Fibroblast of skin of right biceps (primary cell): ENCODE results near the gene BCKDHB.
A peak's percentile ranks its signal among the peaks of the same experiment; 100 is the strongest.
"Not testable (repeated sequence)": the region's sequence is repeated elsewhere in the genome, so short reads cannot be mapped to it uniquely, and the experiment has no call there.

Experiments used
- DNase-seq: peaks from one replicate; pipeline ENCODE4 v3.0.0-alpha.2; 2013

Gene BCKDHB

GRCh38 chr6:80268865-80269730, 162.6 kb downstream of the BCKDHB start:
- no peak for DNase-seq

- DNase-seq = no peak
Observed at GRCh38 chr6:80271074-80271473, 164.6 kb downstream of the BCKDHB start.

- DNase-seq = no peak
Observed at GRCh38 chr6:80272988-80273387, 166.5 kb downstream of the BCKDHB start.

- peak; percentile 53 for DNase-seq
Observed at GRCh38 chr6:80276861-80277260, 170.4 kb downstream of the BCKDHB start.

GRCh38 chr6:80277501-80277900, 171.0 kb downstream of the BCKDHB start:
- no peak for DNase-seq

GRCh38 chr6:80280262-80281010, 174.0 kb downstream of the BCKDHB start:
- peak; percentile 72 for DNase-seq

- peak; percentile 39 for DNase-seq
Observed at GRCh38 chr6:80282913-80283554, 176.6 kb downstream of the BCKDHB start.

GRCh38 chr6:80287112-80287511, 180.6 kb downstream of the BCKDHB start:
- DNase-seq = no peak

- DNase-seq = no peak
Observed at GRCh38 chr6:80287607-80288006, 181.1 kb downstream of the BCKDHB start.

- no peak for DNase-seq
Observed at GRCh38 chr6:80289727-80290126, 183.3 kb downstream of the BCKDHB start.

- DNase-seq = not testable (repeated sequence)
Observed at GRCh38 chr6:80294531-80294930, 188.1 kb downstream of the BCKDHB start.

- no peak for DNase-seq
Observed at GRCh38 chr6:80302716-80303115, 196.2 kb downstream of the BCKDHB start.

- DNase-seq = peak; percentile 59
Observed at GRCh38 chr6:80304014-80304413, 197.5 kb downstream of the BCKDHB start.

- no peak for DNase-seq
Observed at GRCh38 chr6:80314531-80314930, 208.1 kb downstream of the BCKDHB start.

GRCh38 chr6:80316686-80317231, 210.3 kb downstream of the BCKDHB start:
- DNase-seq = peak; percentile 55

- peak; percentile 79 for DNase-seq
Observed at GRCh38 chr6:80319196-80319595, 212.7 kb downstream of the BCKDHB start.

- DNase-seq = peak; percentile 48
Observed at GRCh38 chr6:80321011-80321410, 214.5 kb downstream of the BCKDHB start.

- no peak for DNase-seq
Observed at GRCh38 chr6:80325742-80326141, 219.3 kb downstream of the BCKDHB start.

- DNase-seq = no peak
Observed at GRCh38 chr6:80328652-80329051, 222.2 kb downstream of the BCKDHB start.

GRCh38 chr6:80329496-80329895, 223.0 kb downstream of the BCKDHB start:
- no peak for DNase-seq

- DNase-seq = no peak
Observed at GRCh38 chr6:80330961-80331360, 224.5 kb downstream of the BCKDHB start.

- no peak for DNase-seq
Observed at GRCh38 chr6:80331522-80331921, 225.1 kb downstream of the BCKDHB start.

GRCh38 chr6:80331974-80332373, 225.5 kb downstream of the BCKDHB start:
- DNase-seq = no peak
